Endometrium (tissue), 2 donors: ENCODE results near the gene MMAB.
A peak's percentile ranks its signal among the peaks of the same experiment; 100 is the strongest.

Source experiments
- FAIRE-seq: peaks from 2 replicates; lab custom pipeline; 2012; peaks lifted over from hg19 to GRCh38; lab: Jason Lieb, UNC
- donor health status: control.
- donor health status: control.

MMAB gene

GRCh38 chr12:109537136-109537535 is 36.2 kb downstream of the MMAB start:
- FAIRE-seq, result no peak

- no peak for FAIRE-seq
Measured at GRCh38 chr12:109535863-109536250, 37.4 kb downstream of the MMAB start.

DNA sequence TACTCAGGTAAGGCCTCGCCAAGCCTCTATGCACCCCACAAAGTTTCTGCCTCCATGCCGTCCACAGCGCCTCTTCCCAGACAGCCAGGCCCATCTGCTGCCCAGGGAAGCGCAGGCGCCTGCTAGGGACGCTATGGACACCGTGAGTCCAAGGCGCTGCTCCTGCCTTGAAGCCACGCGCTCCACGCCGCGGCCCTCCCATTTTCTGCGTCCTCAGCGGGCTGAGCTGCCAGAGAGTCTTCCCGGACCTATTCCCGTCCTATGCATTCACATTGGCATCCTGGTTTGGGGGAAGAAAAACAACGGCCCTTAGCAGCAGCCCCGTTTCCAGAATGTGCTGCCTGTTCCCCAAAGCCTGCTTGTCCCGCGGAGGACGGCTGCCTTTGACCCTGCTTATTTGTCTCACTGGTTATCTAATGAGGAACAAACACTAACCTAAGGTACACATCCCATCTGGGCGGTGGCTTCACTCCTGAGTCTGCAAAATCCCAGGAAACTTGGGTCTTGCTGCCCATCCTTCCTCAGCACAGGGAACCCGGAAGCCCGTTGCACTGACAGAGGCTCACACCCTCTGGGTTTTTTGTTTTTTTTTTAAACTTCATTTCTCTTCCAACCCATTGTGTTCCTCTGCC is 38.0 kb downstream of the MMAB start:
- FAIRE-seq, result no peak

DNA sequence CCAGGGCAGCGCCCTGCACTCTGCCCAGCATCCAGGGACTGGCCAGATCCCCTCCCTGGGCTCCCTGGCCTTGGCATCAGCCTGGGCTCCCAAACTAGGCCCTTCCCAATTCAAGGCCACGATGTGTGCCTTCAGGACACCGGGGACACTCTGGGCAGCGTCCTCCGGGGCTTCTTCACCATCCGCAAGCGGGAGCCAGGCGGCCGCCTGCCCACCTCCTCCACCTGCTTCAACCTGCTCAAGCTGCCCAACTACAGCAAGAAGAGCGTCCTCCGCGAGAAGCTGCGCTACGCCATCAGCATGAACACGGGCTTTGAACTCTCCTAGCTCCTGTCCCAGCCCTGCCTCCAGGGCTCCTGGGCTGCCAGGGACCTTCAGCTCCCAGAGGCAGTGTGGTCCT is 38.8 kb downstream of the MMAB start:
- no peak for FAIRE-seq

DNA sequence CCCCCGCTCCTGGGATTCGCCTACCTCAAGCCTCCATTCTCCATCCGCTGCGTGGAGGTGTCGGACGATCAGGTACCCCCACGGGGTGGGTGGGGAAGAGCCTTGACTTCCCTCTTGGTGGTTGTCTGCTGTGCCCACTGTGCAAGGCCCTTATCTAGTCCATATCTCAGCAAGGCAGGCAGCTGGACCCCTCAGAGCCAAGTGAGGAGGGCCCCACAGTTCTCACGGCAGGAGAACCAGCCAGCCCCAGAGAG is 39.9 kb downstream of the MMAB start:
- FAIRE-seq, result no peak

- FAIRE-seq, result no peak
Measured at GRCh38 chr12:109532721-109533486, 40.4 kb downstream of the MMAB start.

- no peak for FAIRE-seq
Measured at GRCh38 chr12:109531411-109531810, 41.9 kb downstream of the MMAB start.

- no peak for FAIRE-seq
Measured at GRCh38 chr12:109529691-109530640, 43.3 kb downstream of the MMAB start.

DNA sequence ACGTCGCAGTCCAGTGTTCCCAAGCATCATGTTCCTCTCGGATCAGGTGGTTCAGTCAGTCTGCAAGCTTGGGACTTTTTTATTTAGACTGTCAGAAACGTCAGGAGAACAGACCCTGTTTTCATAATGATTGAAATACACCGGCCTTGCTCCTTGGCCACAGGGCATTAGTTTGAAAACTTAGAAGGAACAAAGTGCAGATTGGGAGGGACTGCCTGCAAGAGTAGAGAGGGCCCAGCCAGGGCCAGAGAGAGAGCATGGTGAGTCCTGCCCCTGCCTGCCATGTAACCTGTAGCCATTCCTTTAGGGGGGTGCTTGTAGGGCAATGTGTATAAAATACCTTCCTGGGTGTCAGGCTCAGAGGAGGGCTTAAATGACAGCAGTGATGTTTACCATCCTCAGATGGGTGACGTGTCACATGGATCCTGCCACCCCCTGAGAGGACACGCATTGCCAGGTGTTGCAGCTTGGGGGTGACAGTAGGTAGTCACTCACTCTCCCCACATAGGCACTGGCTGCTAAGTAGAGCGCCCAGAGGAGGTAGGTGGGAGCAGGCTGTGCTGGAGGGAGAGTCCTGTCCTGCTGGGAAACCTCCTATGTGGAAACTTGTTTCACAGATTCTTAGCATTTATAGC is 45.7 kb downstream of the MMAB start:
- no peak for FAIRE-seq

DNA sequence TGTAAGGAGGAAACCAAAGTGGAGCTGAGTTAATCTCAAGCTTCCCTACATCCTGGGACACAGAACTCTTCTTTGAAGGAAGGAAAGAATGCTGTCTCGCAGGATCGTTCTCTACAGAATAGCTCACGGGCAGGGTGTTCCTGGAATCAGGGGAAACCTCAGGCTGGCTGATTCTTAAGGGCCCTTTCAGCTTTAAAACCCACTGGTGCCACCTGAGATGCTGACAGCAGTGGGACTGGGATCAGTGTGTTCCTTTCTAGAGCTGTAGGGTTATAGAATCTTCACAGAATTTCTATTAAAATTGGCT is 48.1 kb downstream of the MMAB start:
- FAIRE-seq, result no peak

DNA sequence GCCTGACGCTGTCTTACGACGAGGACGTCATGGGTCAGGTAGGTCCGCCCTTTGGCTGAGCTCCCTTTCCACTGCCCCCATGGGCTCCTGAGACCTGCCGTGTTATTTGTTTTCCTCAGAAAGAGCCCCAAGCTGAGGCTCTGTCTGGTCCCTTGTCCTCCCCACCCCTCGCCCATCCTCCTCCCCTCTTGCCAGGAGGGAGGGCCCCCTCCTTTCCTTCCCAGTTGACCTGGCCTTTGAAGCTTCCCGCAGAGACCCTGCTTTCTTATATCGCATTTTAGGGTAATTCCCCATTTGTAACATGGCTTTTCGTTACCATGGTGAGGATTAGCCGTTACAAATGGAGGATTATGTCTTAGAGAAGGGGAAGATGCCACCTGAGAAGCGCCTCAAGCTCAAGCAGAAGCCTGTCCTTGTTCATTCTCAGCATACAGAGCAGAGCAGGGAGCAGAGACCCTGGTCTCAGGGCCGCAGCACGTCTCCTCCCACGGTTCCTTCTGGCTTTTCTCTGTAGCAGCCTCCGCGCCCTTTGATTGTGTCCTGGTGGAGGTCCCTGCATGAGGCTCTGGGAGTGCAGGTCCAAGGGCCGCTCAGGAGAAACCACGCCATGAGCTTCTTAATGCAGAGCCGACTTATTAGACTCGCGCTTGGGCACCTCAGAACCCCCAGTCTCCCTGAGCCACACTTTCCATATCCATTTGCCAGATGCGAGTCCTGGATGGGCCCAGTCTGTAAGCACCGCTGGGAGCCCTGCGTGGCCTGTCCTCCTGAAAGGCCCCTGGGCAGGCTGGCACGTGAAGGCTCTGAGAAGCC is 48.6 kb downstream of the MMAB start:
- FAIRE-seq, result no peak

GRCh38 chr12:109523504-109523903 is 49.8 kb downstream of the MMAB start:
- FAIRE-seq, result no peak

GRCh38 chr12:109523071-109523470 is 50.2 kb downstream of the MMAB start:
- no peak for FAIRE-seq

DNA sequence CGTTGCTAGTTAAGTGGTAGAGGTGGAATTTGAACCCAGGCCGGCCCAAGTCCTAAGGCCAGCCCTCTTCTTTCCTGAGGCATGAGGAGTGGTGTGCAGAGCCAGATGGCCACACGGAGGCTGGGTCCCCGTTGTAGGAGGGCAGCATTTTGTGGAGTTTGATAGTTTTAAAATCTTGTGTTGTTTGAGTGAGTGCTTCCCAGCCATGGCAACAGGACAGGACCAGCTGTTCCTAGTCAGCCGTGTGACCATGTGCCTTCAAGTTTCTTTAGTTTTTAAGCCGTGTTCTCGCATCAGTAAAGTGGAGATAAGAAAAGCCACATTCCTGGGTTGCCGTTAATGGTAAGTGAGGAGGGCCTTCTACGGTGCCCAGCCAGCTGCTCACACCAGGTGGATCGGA is 51.5 kb downstream of the MMAB start:
- no peak for FAIRE-seq

DNA sequence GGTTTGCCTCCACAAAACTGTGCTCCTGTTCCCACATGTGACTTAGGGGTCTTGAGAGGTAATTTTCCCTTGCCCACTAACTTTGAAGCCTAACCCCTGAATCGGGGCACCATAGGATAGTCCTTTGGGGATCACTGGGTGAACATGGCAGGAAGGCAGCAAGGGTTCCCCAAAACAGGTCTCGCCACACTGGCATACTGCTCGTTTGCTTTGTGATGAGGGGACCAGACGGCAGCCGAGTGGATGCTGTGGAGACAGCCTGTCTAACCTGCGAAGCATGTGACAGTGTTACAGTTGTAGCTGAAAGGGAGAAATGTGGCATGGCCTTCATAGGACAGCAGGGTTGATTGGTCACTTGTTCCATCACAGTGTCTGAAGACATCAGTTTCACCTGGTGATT is 53.5 kb downstream of the MMAB start:
- no peak for FAIRE-seq

DNA sequence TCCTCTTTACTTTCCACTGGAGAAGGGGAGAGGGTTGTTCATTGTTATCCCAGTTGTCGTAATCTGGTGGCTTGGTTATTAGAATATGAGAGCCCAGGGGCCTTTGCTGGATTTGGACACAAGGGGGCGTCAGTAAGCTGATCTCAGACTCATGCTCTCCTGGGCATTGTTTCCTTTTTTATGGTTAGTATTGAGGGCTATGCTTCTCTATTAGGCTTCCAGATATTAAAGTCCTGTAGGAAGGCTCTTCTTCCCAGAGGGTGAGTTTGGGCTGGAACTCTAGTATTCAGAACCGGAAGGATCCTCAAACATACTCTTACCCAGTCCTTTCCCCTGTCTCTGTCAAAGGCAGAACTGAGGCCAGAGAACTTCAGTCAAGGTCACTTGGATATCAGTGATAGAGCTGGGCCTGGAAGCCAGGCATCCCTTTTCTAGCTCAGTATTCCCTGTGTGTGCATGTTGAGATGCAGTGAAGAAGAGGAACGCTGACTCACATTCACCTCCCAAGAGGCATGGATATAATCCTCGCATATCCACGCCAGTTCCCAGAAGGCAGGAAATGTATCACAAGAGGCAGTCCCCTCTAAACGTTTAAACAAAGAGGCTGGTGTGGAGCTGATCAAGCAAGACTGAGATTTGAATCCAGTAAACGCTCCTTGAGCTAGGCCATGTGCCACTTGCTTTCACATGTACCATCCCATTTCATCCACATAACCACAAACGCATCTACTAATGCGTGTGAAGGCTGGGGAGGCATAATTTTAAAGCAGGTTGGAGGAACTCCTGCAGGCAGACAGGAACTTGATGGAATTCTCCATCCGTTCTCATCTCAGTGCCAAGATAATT is 54.3 kb downstream of the MMAB start:
- FAIRE-seq, result peak; percentile 23

DNA sequence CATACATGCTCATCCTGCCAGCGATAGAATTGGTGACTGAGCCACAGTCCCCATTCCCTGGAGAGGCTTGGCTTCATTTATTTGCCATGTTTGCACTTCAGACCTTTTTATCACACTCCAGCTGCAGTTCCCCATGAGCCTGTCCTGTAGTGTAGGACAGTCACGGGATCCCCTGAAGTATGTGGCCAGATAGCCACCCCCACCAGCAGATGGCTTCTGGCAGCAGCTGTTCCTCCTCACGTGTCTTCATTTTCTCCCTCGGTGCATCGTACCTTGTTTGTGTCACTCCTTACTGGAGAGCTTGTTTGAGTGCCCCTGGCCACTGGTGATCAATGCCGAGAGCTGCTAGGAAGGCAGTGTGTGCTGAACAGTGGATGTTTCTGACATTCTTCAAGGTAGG is 55.7 kb downstream of the MMAB start:
- FAIRE-seq, result no peak

DNA sequence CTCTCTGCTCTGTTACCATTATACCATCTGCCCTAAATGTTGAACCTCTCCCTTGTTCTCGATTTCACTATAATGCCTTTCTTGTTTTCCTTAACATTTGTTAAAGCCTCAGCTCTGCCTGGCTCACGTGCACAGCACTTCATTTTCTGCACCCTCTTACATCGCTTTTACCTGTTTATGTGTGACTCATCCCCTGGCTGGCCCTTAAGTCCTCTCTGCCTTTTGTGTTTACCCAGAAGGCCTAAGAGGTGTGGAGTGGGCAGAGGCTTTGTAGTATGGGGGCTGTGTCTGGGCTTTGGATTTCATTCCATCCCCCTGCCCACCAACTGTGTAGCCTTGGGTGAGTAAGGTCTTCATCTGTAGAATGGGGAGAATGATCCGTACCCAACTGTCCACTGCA is 59.3 kb downstream of the MMAB start:
- FAIRE-seq, result no peak

GRCh38 chr12:109513051-109513450 is 60.3 kb downstream of the MMAB start:
- FAIRE-seq, result no peak

GRCh38 chr12:109512608-109513007 is 60.7 kb downstream of the MMAB start:
- FAIRE-seq, result no peak

- no peak for FAIRE-seq
Measured at GRCh38 chr12:109510196-109510595, 63.1 kb downstream of the MMAB start.
